Right lung (tissue), 5 donors: ENCODE results near the gene SCMH1. TPM values are rescaled to one million over a fixed set of nuclear protein-coding genes. Genes with fewer than 3 reads are reported as not detected.
A peak's percentile ranks its signal among the peaks of the same experiment; 100 is the strongest.
"Not testable (repeated sequence)": the region's sequence is repeated elsewhere in the genome, so short reads cannot be mapped to it uniquely, and the experiment has no call there.

Experiments
- DNase-seq, 2 donors: peaks; one replicate each; pipeline ENCODE4 v3.0.0-alpha.2; 2013
- polyA plus RNA-seq, 5 donors: library from polyadenylated mRNA; unstranded; fragments of 120-200 nt; gene quantifications; one replicate each; pipeline versions ENCODE4 v1.2.1 to v1.2.3, GENCODE V29; 2013; ENCODE audit warnings: inconsistent platforms in 1 of 5, low replicate concordance in 1 of 5; ENCODE audit not compliant: insufficient read length in 5 of 5, insufficient read depth in 1 of 5

The SCMH1 gene
- polyA plus RNA-seq, 5 donors: 37.3 to 49.0 (median 43.9) TPM

- no peak for DNase-seq
These were observed 88.3 kb downstream of the SCMH1 start for GRCh38 chr1:41153750-41154274.

GRCh38 chr1:41152622-41153044 lies 89.5 kb downstream of the SCMH1 start:
- peak; percentile 68 to 78 for DNase-seq

- no peak for DNase-seq
These were observed 90.3 kb downstream of the SCMH1 start for GRCh38 chr1:41151846-41152245.

GRCh38 chr1:41149570-41149969 lies 92.5 kb downstream of the SCMH1 start:
- no peak for DNase-seq

GRCh38 chr1:41144285-41144684 lies 97.8 kb downstream of the SCMH1 start:
- no peak for DNase-seq

- DNase-seq: no peak
These were observed 103.6 kb downstream of the SCMH1 start for GRCh38 chr1:41138549-41138948.

- DNase-seq: no peak
These were observed 106.7 kb downstream of the SCMH1 start for GRCh38 chr1:41135196-41135947.

GRCh38 chr1:41134325-41134724 lies 107.8 kb downstream of the SCMH1 start:
- DNase-seq: not testable (repeated sequence)

- DNase-seq: peak in 1 of 2 donors; percentile 13
These were observed 119.1 kb downstream of the SCMH1 start for GRCh38 chr1:41122851-41123518.

- no peak for DNase-seq
These were observed 120.0 kb downstream of the SCMH1 start for GRCh38 chr1:41122148-41122547.

GRCh38 chr1:41118645-41119044 lies 123.5 kb downstream of the SCMH1 start:
- DNase-seq: no peak

- not testable (repeated sequence) for DNase-seq
These were observed 124.9 kb downstream of the SCMH1 start for GRCh38 chr1:41117241-41117640.

GRCh38 chr1:41110736-41111135 lies 131.4 kb downstream of the SCMH1 start:
- no peak for DNase-seq

GRCh38 chr1:41110286-41110685 lies 131.8 kb downstream of the SCMH1 start:
- DNase-seq: no peak

- DNase-seq: peak; percentile 84 to 89
These were observed 132.6 kb downstream of the SCMH1 start for GRCh38 chr1:41109310-41110197.

GRCh38 chr1:41108696-41109275 lies 133.3 kb downstream of the SCMH1 start:
- DNase-seq: no peak

GRCh38 chr1:41103766-41104165 lies 138.3 kb downstream of the SCMH1 start:
- no peak for DNase-seq

- no peak for DNase-seq
These were observed 139.5 kb downstream of the SCMH1 start for GRCh38 chr1:41102653-41103052.

GRCh38 chr1:41101950-41102607 lies 140.0 kb downstream of the SCMH1 start:
- DNase-seq: peak; percentile 91

GRCh38 chr1:41101076-41101475 lies 141.0 kb downstream of the SCMH1 start:
- no peak for DNase-seq

GRCh38 chr1:41100170-41100569 lies 141.9 kb downstream of the SCMH1 start:
- no peak for DNase-seq
